Measurements from ENCODE around the gene RETREG2. TPM values are rescaled to one million over a fixed set of nuclear protein-coding genes. Genes with fewer than 3 reads are reported as not detected.

The RETREG2 gene
- total and polyA plus RNA-seq, 2 of the 4 experiments (the other 2 are of a cell fraction) = 45.2 to 51.1 TPM

DNA sequence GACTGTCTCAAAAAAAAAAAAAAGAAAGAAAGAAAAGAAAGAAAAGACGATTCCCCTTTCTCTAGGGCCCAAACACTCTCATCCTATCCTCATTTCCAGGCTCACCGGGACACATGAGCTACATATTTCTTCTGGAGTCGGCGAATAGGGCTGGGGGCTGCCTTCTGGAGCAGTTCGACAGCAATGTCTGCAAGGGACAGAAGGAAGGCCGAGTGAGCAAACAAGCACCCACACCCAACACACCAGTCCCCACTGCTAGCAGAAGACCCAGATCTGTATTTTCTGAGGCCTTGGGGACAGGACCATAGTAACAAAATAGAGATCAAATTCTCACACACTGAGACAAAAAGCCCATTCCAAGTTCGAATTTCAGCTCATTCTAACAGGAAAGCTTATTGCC lies 2.6 kb upstream of the RETREG2 start:
- H3K4me1 ChIP-seq (ENCODE audit: control insufficient read depth, insufficient read depth, low read length) = peaks cover 8% of the 10 kb centered on the region; the same call in 1 of the 2 replicates
- H4K8ac ChIP-seq (ENCODE audit: low read depth in 2 of 2, low read length in 2 of 2) = no peak overlapping the region
- H4K5ac ChIP-seq (ENCODE audit: low read depth, low read length) = no peak overlapping the region
- intact Hi-C loops (cut with micrococcal nuclease) = loop anchor here (5.0 kb wide), 2 partner anchors 102 to 212 kb away; partner anchors contain the start of genes DNAJB2 and DNPEP
- DNase-seq = no peak
- H4K91ac ChIP-seq (ENCODE audit: insufficient read depth, low read depth, low read length) = no peak overlapping the region
- H2AK5ac ChIP-seq (ENCODE audit: low read depth, low read length) = no peak overlapping the region
- H2BK15ac ChIP-seq (ENCODE audit: low read depth, low read length) = no peak overlapping the region
- no peak overlapping the region for H2AFZ ChIP-seq (replicated peaks; ENCODE audit: low read length, poor library complexity)
- H2AK9ac ChIP-seq (replicated peaks; ENCODE audit: low read depth, low read length, poor library complexity) = no peak overlapping the region
- H3K56ac ChIP-seq (ENCODE audit: extremely low read depth, insufficient read depth, low read length) = no peak overlapping the region
- peaks cover 21 to 41% of the 10 kb centered on the region in 2 experiments for H3K79me1 ChIP-seq (ENCODE audit: low read depth in 1 of 2, low read length in 2 of 2)
- no peak overlapping the region for H3K9ac ChIP-seq (ENCODE audit: low read depth, low read length)
- no peak overlapping the region for H2BK5ac ChIP-seq (ENCODE audit: low read depth, low read length, poor library complexity, severe bottlenecking)
- H3K23ac ChIP-seq (ENCODE audit: low read depth, low read length) = peak overlapping the region; percentile 59; the same call in 1 of the 2 replicates
- no peak for TF ChIP-seq USF2 (IDR thresholded peaks at IDR 0.05; ENCODE audit: low read depth, low read length)
- TF ChIP-seq NFE2L2 (IDR thresholded peaks at IDR 0.05; ENCODE audit: low read depth, low read length) = no peak
- no peak for TF ChIP-seq ELK1 (IDR thresholded peaks at IDR 0.05; ENCODE audit: borderline replicate concordance, low read depth, low read length)
- TF ChIP-seq MAZ (IDR thresholded peaks at IDR 0.05; ENCODE audit: borderline replicate concordance, low read depth, low read length) = no peak
- TF ChIP-seq RFX5 (IDR thresholded peaks at IDR 0.05; ENCODE audit: low read depth, low read length) = no peak
- TF ChIP-seq FOS (IDR thresholded peaks at IDR 0.05; ENCODE audit: low read depth, low read length) = no peak
- no peak for TF ChIP-seq MXI1 (IDR thresholded peaks at IDR 0.05; ENCODE audit: borderline replicate concordance, low read depth, low read length)
- TF ChIP-seq POLR2A (IDR thresholded peaks at IDR 0.05; ENCODE audit: low read depth, low read length) = no peak
- TF ChIP-seq BHLHE40 (IDR thresholded peaks at IDR 0.05; ENCODE audit: low read depth, low read length) = no peak
- no peak for TF ChIP-seq CEBPB (IDR thresholded peaks at IDR 0.05; ENCODE audit: low read depth, low read length)
- TF ChIP-seq MAFK (IDR thresholded peaks at IDR 0.05; ENCODE audit: low read depth, low read length) = no peak
- POLR2A ChIA-PET (ENCODE audit: unreplicated experiment) = no interaction called here
- WGBS, 2 experiments (ENCODE audit: extremely low coverage in 2 of 2, insufficient read length in 1 of 2) = no CpG with 5 or more reads among the region's 7 CpGs
- peaks cover 20% of the 10 kb centered on the region for H4K20me1 ChIP-seq (ENCODE audit: insufficient read depth, low read length)
- no peak overlapping the region for H3K4me2 ChIP-seq (ENCODE audit: low read depth, low read length)
- no peak overlapping the region for H3K4me3 ChIP-seq (ENCODE audit: insufficient read depth, low read depth, low read length)
- no peak overlapping the region for H3K27ac ChIP-seq (ENCODE audit: insufficient read depth, low read length)
- no peaks in the 10 kb centered on the region for H3K9me3 ChIP-seq (ENCODE audit: control insufficient read depth, insufficient read depth, low read length)
- H2BK120ac ChIP-seq (ENCODE audit: low read depth, low read length) = no peak overlapping the region
- 0 out of 2 replicates have a peak, but pooled peaks cover 6% of the 10 kb centered on the region for H3K9me1 ChIP-seq (ENCODE audit: insufficient read depth, low read length)
- in situ Hi-C loops (cut with MboI; ENCODE audit: low sequenced_read_pairs) = no loop called here
- H2BK20ac ChIP-seq (ENCODE audit: low read depth, low read length) = no peak overlapping the region
- ATAC-seq (ENCODE audit: low read depth) = no peak
- dilution Hi-C loops (cut with HindIII; ENCODE audit: low sequenced_read_pairs, unreplicated experiment) = no loop called here
- CTCF ChIA-PET = interaction anchor here (0.6 to 1.4 kb wide), 5 partner anchors 120 to 520 kb away, joined by 3 to 5 read pairs (median 3); no protein-coding TSS in a partner anchor
- H3K18ac ChIP-seq (ENCODE audit: low read depth, low read length) = no peak overlapping the region
- no peak overlapping the region for H3K4ac ChIP-seq (ENCODE audit: low read depth, low read length)
- no TSS peak for BruUV-seq (replicated peaks)
- no peaks in the 10 kb centered on the region for H3K27me3 ChIP-seq (ENCODE audit: control insufficient read depth, insufficient read depth, low read length)
- H3K36me3 ChIP-seq (ENCODE audit: control insufficient read depth, insufficient read depth, low read length) = peaks cover 28% of the 10 kb centered on the region
- H3K14ac ChIP-seq (replicated peaks; ENCODE audit: low read depth, low read length) = no peak overlapping the region

All from IMR-90 (cell line).